Measurements from ENCODE around the gene C15orf40.
"Not testable (repeated sequence)": the region's sequence is repeated elsewhere in the genome, so short reads cannot be mapped to it uniquely, and the experiment has no call there.

The C15orf40 gene

DNA sequence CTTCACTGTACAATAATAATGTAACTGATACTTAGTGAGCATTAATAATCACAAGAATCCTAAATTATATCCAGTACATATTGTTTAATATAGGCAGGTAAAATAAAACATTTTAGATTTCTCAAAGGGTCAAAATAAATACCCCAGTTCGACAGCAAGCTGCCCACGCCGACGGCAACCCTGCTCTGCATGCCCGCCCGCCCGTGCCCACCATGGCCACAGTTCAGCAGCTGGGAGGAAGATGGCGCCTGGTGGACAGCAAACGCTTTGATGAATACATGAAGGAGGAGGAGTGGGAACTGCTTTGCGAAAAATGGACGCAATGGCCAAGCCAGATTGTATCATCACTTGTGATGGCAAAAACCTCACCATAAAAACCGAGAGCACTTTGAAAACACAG is 32.7 kb upstream of the C15orf40 start:
- Mint-ChIP-seq H3K4me3 (no peak overlapping the region), H3K27ac (no peak overlapping the region), H3K27me3 (ENCODE audit: low read depth) (no peaks in the 10 kb centered on the region), H3K9me3 (peaks cover under 1% of the 10 kb centered on the region), H3K4me1 (no peaks in the 10 kb centered on the region), H3K36me3 (ENCODE audit: low read depth) (peaks cover 80% of the 10 kb centered on the region)
- TF ChIP-seq, protein P1, sequence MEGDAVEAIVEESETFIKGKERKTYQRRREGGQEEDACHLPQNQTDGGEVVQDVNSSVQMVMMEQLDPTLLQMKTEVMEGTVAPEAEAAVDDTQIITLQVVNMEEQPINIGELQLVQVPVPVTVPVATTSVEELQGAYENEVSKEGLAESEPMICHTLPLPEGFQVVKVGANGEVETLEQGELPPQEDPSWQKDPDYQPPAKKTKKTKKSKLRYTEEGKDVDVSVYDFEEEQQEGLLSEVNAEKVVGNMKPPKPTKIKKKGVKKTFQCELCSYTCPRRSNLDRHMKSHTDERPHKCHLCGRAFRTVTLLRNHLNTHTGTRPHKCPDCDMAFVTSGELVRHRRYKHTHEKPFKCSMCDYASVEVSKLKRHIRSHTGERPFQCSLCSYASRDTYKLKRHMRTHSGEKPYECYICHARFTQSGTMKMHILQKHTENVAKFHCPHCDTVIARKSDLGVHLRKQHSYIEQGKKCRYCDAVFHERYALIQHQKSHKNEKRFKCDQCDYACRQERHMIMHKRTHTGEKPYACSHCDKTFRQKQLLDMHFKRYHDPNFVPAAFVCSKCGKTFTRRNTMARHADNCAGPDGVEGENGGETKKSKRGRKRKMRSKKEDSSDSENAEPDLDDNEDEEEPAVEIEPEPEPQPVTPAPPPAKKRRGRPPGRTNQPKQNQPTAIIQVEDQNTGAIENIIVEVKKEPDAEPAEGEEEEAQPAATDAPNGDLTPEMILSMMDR (IDR thresholded peaks at IDR 0.05; ENCODE audit: unreplicated experiment in 3 of 3): no peak

DNA sequence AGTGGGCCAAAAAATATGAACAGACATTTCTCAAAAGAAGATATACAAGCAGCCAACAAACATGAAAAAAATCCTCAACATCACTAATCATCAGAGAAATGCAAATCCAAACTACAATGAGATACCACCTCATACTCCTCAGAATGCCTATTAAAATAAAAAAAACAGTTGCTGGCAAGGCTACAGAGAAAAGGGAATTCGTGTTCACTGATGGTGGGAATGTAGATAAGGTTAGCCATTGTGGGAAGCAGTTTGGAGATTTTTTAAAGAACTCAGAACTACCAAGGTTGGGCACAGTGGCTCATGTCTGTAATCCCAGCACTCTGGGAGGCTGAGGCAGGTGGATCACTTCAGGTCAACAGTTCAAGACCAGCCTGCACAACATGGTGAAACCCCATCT is 27.8 kb upstream of the C15orf40 start:
- Mint-ChIP-seq H3K27me3 (ENCODE audit: low read depth) (no peaks in the 10 kb centered on the region), H3K9me3 (peaks cover 15% of the 10 kb centered on the region), H3K36me3 (ENCODE audit: low read depth) (peaks cover 83% of the 10 kb centered on the region), H3K4me3 (no peak overlapping the region), H3K4me1 (no peaks in the 10 kb centered on the region), H3K27ac (no peak overlapping the region)
- TF ChIP-seq, protein P1 (IDR thresholded peaks at IDR 0.05; ENCODE audit: unreplicated experiment in 3 of 3): no peak

DNA sequence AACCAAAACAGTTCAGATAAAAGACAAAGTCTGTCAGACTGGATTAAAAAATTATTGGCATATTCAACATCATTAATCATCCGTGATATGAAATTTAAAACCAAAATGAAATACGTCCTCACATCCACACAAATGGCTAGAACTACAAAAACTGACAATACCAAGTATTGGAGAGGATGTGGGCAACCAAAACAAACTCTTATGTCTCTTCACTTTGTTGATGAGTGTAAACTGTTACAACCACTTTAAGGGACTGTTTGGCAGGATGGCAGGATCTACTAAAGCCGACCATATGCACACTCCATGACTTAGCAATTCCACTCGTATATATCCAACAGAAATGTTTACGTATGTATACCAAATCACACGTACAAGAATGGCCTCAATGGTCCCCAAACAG is 24.8 kb upstream of the C15orf40 start:
- TF ChIP-seq, protein P1 (IDR thresholded peaks at IDR 0.05; ENCODE audit: unreplicated experiment in 3 of 3): no peak
- no peaks in the 10 kb centered on the region for H3K27me3 Mint-ChIP-seq (ENCODE audit: low read depth)
- peaks cover 77% of the 10 kb centered on the region for H3K36me3 Mint-ChIP-seq (ENCODE audit: low read depth)
- H3K4me3 Mint-ChIP-seq: no peak overlapping the region
- no peak overlapping the region for H3K27ac Mint-ChIP-seq
- no peaks in the 10 kb centered on the region for H3K4me1 Mint-ChIP-seq
- peaks cover 17% of the 10 kb centered on the region for H3K9me3 Mint-ChIP-seq

DNA sequence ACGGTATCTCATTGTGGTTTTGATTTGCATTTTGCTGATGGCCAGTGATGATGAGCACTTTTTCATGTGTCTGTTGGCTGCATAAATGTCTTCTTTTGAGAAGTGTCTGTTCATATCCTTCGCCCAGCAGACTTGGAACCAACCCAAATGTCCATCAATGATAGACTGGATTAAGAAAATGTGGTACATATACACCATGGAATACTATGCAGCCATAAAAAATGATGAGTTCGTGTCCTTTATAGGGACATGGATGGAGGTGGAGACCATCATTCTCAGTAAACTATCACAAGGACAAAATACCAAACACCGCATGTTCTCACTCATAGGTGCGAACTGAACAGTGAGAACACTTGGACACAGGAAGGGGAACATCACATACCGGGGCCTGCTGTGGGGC is 19.8 kb upstream of the C15orf40 start:
- peaks cover 63% of the 10 kb centered on the region for H3K36me3 Mint-ChIP-seq (ENCODE audit: low read depth)
- not testable (repeated sequence) for H3K4me3 Mint-ChIP-seq; H3K4me1 Mint-ChIP-seq; H3K27ac Mint-ChIP-seq; H3K27me3 Mint-ChIP-seq (ENCODE audit: low read depth); H3K9me3 Mint-ChIP-seq

DNA sequence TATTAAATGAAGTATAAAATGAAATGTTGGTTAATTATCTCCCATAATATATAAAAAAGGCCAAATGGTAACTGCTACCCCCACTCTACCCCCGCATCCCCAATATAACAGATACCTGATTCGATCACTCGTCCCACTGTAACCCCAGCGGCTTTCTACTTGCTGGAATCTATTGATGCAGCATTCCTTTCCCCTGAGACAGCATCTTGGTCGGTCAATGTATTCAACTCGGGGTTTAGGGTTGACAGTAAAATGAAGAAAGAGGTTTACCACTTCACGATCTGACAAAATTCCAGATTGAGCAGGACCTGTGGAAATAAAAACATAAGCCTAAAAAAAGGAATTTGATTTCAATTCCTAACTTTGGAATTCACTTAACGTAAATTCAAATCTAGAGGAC is 18.6 kb upstream of the C15orf40 start:
- Mint-ChIP-seq H3K9me3 (peaks cover 2% of the 10 kb centered on the region), H3K4me1 (no peaks in the 10 kb centered on the region)
- TF ChIP-seq, protein P1 (IDR thresholded peaks at IDR 0.05; ENCODE audit: unreplicated experiment in 3 of 3): no peak

GRCh38 chr15:83018436-83018835 is 7.0 kb upstream of the C15orf40 start:
- peaks cover 38% of the 10 kb centered on the region for H3K36me3 Mint-ChIP-seq (ENCODE audit: low read depth)
- H3K9me3 Mint-ChIP-seq: no peaks in the 10 kb centered on the region
- H3K27me3 Mint-ChIP-seq (ENCODE audit: low read depth): no peaks in the 10 kb centered on the region
- H3K27ac Mint-ChIP-seq: no peak overlapping the region
- TF ChIP-seq, protein P1 (IDR thresholded peaks at IDR 0.05; ENCODE audit: unreplicated experiment in 3 of 3): no peak
- peaks cover 14% of the 10 kb centered on the region for H3K4me1 Mint-ChIP-seq
- no peak overlapping the region for H3K4me3 Mint-ChIP-seq

More for the DNA sequence above, 18.6 kb upstream of the C15orf40 start:
- Mint-ChIP-seq H3K27ac (no peak overlapping the region), H3K4me3 (no peak overlapping the region), H3K36me3 (ENCODE audit: low read depth) (peaks cover 53% of the 10 kb centered on the region), H3K27me3 (ENCODE audit: low read depth) (no peaks in the 10 kb centered on the region)
